K562 (cell line): ENCODE data around the gene IRS1. TPM values are rescaled to one million over a fixed set of nuclear protein-coding genes. Genes with fewer than 3 reads are reported as not detected.

Experiments
- CXXC5 ChIP-seq: fragments of 250-450 bp; sonication (Bioruptor Pico); IDR thresholded peaks from 2 replicates; pipeline ENCODE4 v1.8.0; 2022; ENCODE audit warnings: inconsistent platforms, mild to moderate bottlenecking, moderate library complexity
- HBP1 ChIP-seq: fragments of 450-650 bp; formaldehyde crosslinking; IDR thresholded peaks from 2 replicates; pipeline ENCODE4 v1.4.0; 2022; ENCODE audit warnings: missing genetic modification characterization
- HMG20B ChIP-seq: fragments of 250-450 bp; sonication (Bioruptor Pico); IDR thresholded peaks from 2 replicates; pipeline ENCODE4 v1.5.0; 2021; ENCODE audit warnings: mild to moderate bottlenecking
- KDM1A ChIP-seq, 2 experiments: fragments of 450-650 bp; IDR thresholded peaks; 2 replicates each; pipeline ENCODE4 v1.6.1; 2016; ENCODE audit warnings: mild to moderate bottlenecking in 2 of 2
- MAZ ChIP-seq, 2 experiments: fragments of 450-650 bp in 1 of 2; sonication (generic) in 1 of 2; formaldehyde crosslinking; IDR thresholded peaks in 1 of 2; conservative IDR thresholded peaks in 1 of 2; 2 replicates each; pipeline versions ENCODE4 v1.4.0 to v1.5.0; 2020; ENCODE audit warnings: mild to moderate bottlenecking in 1 of 2, missing genetic modification reagents in 1 of 2
- MYC ChIP-seq, 2 experiments: fragments of 250-450 bp in 1 of 2; sonication (Bioruptor Pico) in 1 of 2; IDR thresholded peaks; 2 replicates each; pipeline versions ENCODE4 v1.5.1 to v1.6.1; 2012 to 2021; ENCODE audit warnings: low read depth in 2 of 2, borderline replicate concordance in 1 of 2, improper control_type of control experiment in 1 of 2, low read length in 1 of 2, mild to moderate bottlenecking in 1 of 2, moderate library complexity in 1 of 2
- NFIX ChIP-seq: fragments of 250-450 bp; sonication (Bioruptor Pico); IDR thresholded peaks from 2 replicates; pipeline ENCODE4 v1.4.0; 2020; ENCODE audit warnings: low read depth, mild to moderate bottlenecking, moderate library complexity
- POLR2AphosphoS5 ChIP-seq: IDR thresholded peaks from 2 replicates; pipeline ENCODE4 v1.6.1; 2011; ENCODE audit warnings: mild to moderate bottlenecking, low read depth, low read length, moderate library complexity; ENCODE audit not compliant: control insufficient read depth, insufficient read depth
- POLR2H ChIP-seq: IDR thresholded peaks from 2 replicates; pipeline ENCODE4 v1.6.1; 2016; ENCODE audit warnings: missing genetic modification characterization, low read depth, mild to moderate bottlenecking, control low read depth, missing compliant biosample characterization, moderate library complexity
- PPARD ChIP-seq: fragments of 250-450 bp; sonication (Bioruptor Pico); IDR thresholded peaks from 2 replicates; pipeline ENCODE4 v1.8.0; 2022; ENCODE audit warnings: inconsistent platforms, mild to moderate bottlenecking, moderate library complexity
- SIN3A ChIP-seq, 2 experiments: fragments of 150-350 bp in 1 of 2; IDR thresholded peaks; 2 replicates each; pipeline ENCODE4 v1.6.1; 2011 to 2016; ENCODE audit warnings: borderline replicate concordance in 2 of 2, low read depth in 2 of 2, low read length in 2 of 2, mild to moderate bottlenecking in 2 of 2, moderate library complexity in 2 of 2; ENCODE audit not compliant: control insufficient read depth in 1 of 2
- SLC30A9 ChIP-seq: fragments of 250-450 bp; sonication (Bioruptor Pico); IDR thresholded peaks from 2 replicates; pipeline ENCODE4 v1.8.0; 2022; ENCODE audit warnings: mild to moderate bottlenecking, moderate library complexity
- TAL1 ChIP-seq: fragments of 450-650 bp; IDR thresholded peaks from 2 replicates; pipeline ENCODE4 v1.6.1; 2016; ENCODE audit warnings: mild to moderate bottlenecking
- TBP ChIP-seq: optimal IDR thresholded peaks from 2 replicates; pipeline ENCODE3; 2011; ENCODE audit warnings: low read depth, low read length, improper control_type of control experiment
- TGIF2 ChIP-seq: sonication (generic); formaldehyde crosslinking; IDR thresholded peaks from 2 replicates; pipeline ENCODE4 v1.8.1; 2022; ENCODE audit warnings: mild to moderate bottlenecking, missing genetic modification reagents, moderate library complexity
- XRCC3 ChIP-seq: fragments of 450-650 bp; IDR thresholded peaks from 2 replicates; pipeline ENCODE4 v1.6.1; 2017; ENCODE audit warnings: mild to moderate bottlenecking, moderate library complexity
- ZNF175 ChIP-seq: fragments of 200-800 bp; sonication (Bioruptor generic); IDR thresholded peaks from 2 replicates; pipeline ENCODE4 v1.6.1; 2016; ENCODE audit warnings: low read depth, mild to moderate bottlenecking, missing genetic modification characterization, missing compliant biosample characterization
- ZNF583 ChIP-seq: fragments of 250-450 bp; sonication (Bioruptor Pico); IDR thresholded peaks from 2 replicates; pipeline ENCODE4 v1.4.0; 2020
- ZNF699 ChIP-seq: fragments of 250-450 bp; sonication (Bioruptor Pico); IDR thresholded peaks from 2 replicates; pipeline ENCODE4 v1.8.0; 2021; ENCODE audit warnings: mild to moderate bottlenecking, moderate library complexity; ENCODE audit not compliant: insufficient replicate concordance
- ZNF778 ChIP-seq: fragments of 450-650 bp; formaldehyde crosslinking; IDR thresholded peaks from 2 replicates; pipeline ENCODE4 v1.4.0; 2020; ENCODE audit warnings: mild to moderate bottlenecking, moderate library complexity
- polyA plus RNA-seq, 8 experiments: library from polyadenylated mRNA; depleted of rRNA in 4 of 8; stranded (reverse) in 5 of 8; unstranded in 3 of 8; fragments of >200 nt; fragmentation: Nextera tagmentation in 2 of 8; fragmentation: Illumina TruSeq in 1 of 8; extraction: Ambion mirVana in 2 of 8; extraction: Trizol in 1 of 8; gene quantifications; 2 replicates each; pipeline versions ENCODE4 v1.2.1 to v1.2.3, GENCODE V29; 2011 to 2014; ENCODE audit warnings: inconsistent platforms in 1 of 8, missing spikeins in 1 of 8
- total RNA-seq, 7 experiments: library from RNA; depleted of rRNA in 6 of 7; stranded (reverse); fragments of >200 nt in 6 of 7; fragmentation: Illumina TruSeq in 2 of 7; extraction: Trizol in 2 of 7; gene quantifications; 2 replicates each; pipeline versions ENCODE4 v1.2.1 to v1.2.3, GENCODE V29; 2011 to 2021; ENCODE audit warnings: low replicate concordance in 1 of 7
- TF ChIP-seq, protein P1 (sequence below), 2 experiments: fragments of 200-800 bp in 1 of 2; sonication (Bioruptor generic) in 1 of 2; sonication (generic) in 1 of 2; formaldehyde crosslinking in 1 of 2; IDR thresholded peaks in 1 of 2; conservative IDR thresholded peaks in 1 of 2; 2 replicates each; pipeline versions ENCODE4 v1.5.0 to v1.6.1; 2016 to 2020; ENCODE audit warnings: missing compliant biosample characterization in 1 of 2, missing genetic modification characterization in 1 of 2, missing genetic modification reagents in 1 of 2
- TF ChIP-seq, protein P2 (sequence below): sonication (generic); formaldehyde crosslinking; IDR thresholded peaks from 2 replicates; pipeline ENCODE4 v1.8.1; 2022; ENCODE audit warnings: missing genetic modification reagents
- TF ChIP-seq, protein P3 (sequence below), 2 experiments: fragments of 250-450 bp in 1 of 2; fragments of 450-650 bp in 1 of 2; sonication (Bioruptor Pico) in 1 of 2; IDR thresholded peaks; 2 replicates each; pipeline versions ENCODE4 v1.6.1 to v1.8.0; 2016 to 2021; ENCODE audit warnings: mild to moderate bottlenecking in 2 of 2, moderate library complexity in 2 of 2, missing compliant biosample characterization in 1 of 2, missing genetic modification characterization in 1 of 2

Gene IRS1
- total and polyA plus RNA-seq, 9 of the 15 experiments (the other 6 are each of a cell fraction or from before 2014, with no cell fraction given) = under 0.01 to 0.31 (median 0.08) TPM; not detected in 1

- TF ChIP-seq NFIX (CRISPR knock-in tag) = no peak
- peak; percentile 87 for TF ChIP-seq MYC (IDR thresholded peaks at IDR 0.05; ENCODE audit: low read depth, low read length)
- no peak for TF ChIP-seq MYC (CRISPR knock-in tag; IDR thresholded peaks at IDR 0.05; ENCODE audit: borderline replicate concordance, low read depth)
- TF ChIP-seq POLR2H (tag) = no peak
- peak in 1 of 2 experiments; percentile 76; a peak in 3 of 4 replicates for TF ChIP-seq MAZ (CRISPR knock-in tag; conservative IDR thresholded peaks at IDR 0.05 in 1 of 2, IDR thresholded peaks at IDR 0.05 in 1 of 2)
- TF ChIP-seq ZNF778 (CRISPR knock-in tag) = no peak
- no peak for TF ChIP-seq ZNF583
- no peak for TF ChIP-seq PPARD (CRISPR knock-in tag)
- TF ChIP-seq KDM1A (IDR thresholded peaks at IDR 0.05) = no peak
- no peak for TF ChIP-seq SIN3A (IDR thresholded peaks at IDR 0.05; ENCODE audit: borderline replicate concordance in 2 of 2, control insufficient read depth in 1 of 2, low read depth in 2 of 2, low read length in 2 of 2)
- no peak for TF ChIP-seq ZNF175 (CRISPR knock-in tag)
- TF ChIP-seq, protein P1, sequence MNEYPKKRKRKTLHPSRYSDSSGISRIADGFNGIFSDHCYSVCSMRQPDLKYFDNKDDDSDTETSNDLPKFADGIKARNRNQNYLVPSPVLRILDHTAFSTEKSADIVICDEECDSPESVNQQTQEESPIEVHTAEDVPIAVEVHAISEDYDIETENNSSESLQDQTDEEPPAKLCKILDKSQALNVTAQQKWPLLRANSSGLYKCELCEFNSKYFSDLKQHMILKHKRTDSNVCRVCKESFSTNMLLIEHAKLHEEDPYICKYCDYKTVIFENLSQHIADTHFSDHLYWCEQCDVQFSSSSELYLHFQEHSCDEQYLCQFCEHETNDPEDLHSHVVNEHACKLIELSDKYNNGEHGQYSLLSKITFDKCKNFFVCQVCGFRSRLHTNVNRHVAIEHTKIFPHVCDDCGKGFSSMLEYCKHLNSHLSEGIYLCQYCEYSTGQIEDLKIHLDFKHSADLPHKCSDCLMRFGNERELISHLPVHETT (CRISPR knock-in tag; conservative IDR thresholded peaks at IDR 0.05 in 1 of 2, IDR thresholded peaks at IDR 0.05 in 1 of 2) = no peak
- TF ChIP-seq TAL1 = no peak
- TF ChIP-seq POLR2AphosphoS5 = peak; percentile 35; the same call in 1 of the 2 replicates
- TF ChIP-seq SLC30A9 (CRISPR knock-in tag) = no peak
- TF ChIP-seq HMG20B (CRISPR knock-in tag) = no peak
- no peak for TF ChIP-seq ZNF699 (CRISPR knock-in tag)
- no peak for TF ChIP-seq TBP
- no peak for TF ChIP-seq XRCC3
- TF ChIP-seq, protein P2, sequence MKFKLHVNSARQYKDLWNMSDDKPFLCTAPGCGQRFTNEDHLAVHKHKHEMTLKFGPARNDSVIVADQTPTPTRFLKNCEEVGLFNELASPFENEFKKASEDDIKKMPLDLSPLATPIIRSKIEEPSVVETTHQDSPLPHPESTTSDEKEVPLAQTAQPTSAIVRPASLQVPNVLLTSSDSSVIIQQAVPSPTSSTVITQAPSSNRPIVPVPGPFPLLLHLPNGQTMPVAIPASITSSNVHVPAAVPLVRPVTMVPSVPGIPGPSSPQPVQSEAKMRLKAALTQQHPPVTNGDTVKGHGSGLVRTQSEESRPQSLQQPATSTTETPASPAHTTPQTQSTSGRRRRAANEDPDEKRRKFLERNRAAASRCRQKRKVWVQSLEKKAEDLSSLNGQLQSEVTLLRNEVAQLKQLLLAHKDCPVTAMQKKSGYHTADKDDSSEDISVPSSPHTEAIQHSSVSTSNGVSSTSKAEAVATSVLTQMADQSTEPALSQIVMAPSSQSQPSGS (CRISPR knock-in tag) = no peak
- peak; percentile 84 for TF ChIP-seq CXXC5 (CRISPR knock-in tag)
- no peak for TF ChIP-seq HBP1
- TF ChIP-seq TGIF2 (CRISPR knock-in tag) = no peak
- TF ChIP-seq, protein P3, sequence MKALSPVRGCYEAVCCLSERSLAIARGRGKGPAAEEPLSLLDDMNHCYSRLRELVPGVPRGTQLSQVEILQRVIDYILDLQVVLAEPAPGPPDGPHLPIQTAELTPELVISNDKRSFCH (CRISPR knock-in tag; IDR thresholded peaks at IDR 0.05) = no peak
- TF ChIP-seq, protein P3 (tag; IDR thresholded peaks at IDR 0.05) = no peak
These were observed 8.0 kb downstream of the IRS1 start (continued) for GRCh38 chr2:226791487-226792081.
